GM13977 (cell line): ENCODE data around the gene RAI1.
"Not testable (repeated sequence)": the region's sequence is repeated elsewhere in the genome, so short reads cannot be mapped to it uniquely, and the experiment has no call there.

Source experiments
- DNase-seq: peaks from one replicate; pipeline ENCODE4 v3.0.0; 2012; ENCODE audit warnings: low spot score
- in situ Hi-C: fragments of 300-500 bp; cut with MboI; formaldehyde crosslinking; loops from one replicate; pipeline ENCODE4 v1.12.0; 2022; ENCODE audit warnings: low sequenced_read_pairs, low pct_unique_long_range_greater_than_20kb, mixed read lengths, inconsistent platforms; ENCODE audit not compliant: unreplicated experiment
- TF ChIP-seq, protein P1 (sequence below): IDR thresholded peaks from 2 replicates; pipeline ENCODE4 v1.5.1; 2012; ENCODE audit warnings: mild to moderate bottlenecking, control low read depth; ENCODE audit not compliant: insufficient read depth; ENCODE audit errors: extremely low read depth, missing control alignments

RAI1 gene

DNA sequence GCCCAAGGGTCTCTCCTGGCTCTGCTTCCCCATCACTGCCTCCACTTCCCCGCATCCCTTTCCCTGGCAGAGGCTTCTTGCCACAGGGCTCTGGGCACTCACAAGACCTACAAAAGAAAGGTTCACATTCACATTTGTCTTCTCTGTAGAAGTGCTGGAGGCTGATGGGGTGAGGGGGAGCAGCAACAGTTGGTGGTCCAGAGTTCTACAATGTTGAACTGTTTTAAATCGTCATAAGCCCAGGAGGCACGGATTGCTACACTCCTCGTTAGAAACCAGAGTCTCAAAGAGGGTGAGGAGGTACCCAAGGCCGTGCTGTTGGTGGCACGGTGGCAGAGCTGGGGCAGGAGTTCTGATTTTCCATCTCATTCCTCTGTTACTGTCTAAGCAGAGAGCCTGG lies 5.8 kb upstream of the RAI1 start:
- TF ChIP-seq, protein P1, sequence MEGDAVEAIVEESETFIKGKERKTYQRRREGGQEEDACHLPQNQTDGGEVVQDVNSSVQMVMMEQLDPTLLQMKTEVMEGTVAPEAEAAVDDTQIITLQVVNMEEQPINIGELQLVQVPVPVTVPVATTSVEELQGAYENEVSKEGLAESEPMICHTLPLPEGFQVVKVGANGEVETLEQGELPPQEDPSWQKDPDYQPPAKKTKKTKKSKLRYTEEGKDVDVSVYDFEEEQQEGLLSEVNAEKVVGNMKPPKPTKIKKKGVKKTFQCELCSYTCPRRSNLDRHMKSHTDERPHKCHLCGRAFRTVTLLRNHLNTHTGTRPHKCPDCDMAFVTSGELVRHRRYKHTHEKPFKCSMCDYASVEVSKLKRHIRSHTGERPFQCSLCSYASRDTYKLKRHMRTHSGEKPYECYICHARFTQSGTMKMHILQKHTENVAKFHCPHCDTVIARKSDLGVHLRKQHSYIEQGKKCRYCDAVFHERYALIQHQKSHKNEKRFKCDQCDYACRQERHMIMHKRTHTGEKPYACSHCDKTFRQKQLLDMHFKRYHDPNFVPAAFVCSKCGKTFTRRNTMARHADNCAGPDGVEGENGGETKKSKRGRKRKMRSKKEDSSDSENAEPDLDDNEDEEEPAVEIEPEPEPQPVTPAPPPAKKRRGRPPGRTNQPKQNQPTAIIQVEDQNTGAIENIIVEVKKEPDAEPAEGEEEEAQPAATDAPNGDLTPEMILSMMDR = no peak
- in situ Hi-C loops = loop anchor here (10.0 kb wide), 2 partner anchors 189 to 349 kb away; no protein-coding TSS in a partner anchor
- DNase-seq = no peak

DNA sequence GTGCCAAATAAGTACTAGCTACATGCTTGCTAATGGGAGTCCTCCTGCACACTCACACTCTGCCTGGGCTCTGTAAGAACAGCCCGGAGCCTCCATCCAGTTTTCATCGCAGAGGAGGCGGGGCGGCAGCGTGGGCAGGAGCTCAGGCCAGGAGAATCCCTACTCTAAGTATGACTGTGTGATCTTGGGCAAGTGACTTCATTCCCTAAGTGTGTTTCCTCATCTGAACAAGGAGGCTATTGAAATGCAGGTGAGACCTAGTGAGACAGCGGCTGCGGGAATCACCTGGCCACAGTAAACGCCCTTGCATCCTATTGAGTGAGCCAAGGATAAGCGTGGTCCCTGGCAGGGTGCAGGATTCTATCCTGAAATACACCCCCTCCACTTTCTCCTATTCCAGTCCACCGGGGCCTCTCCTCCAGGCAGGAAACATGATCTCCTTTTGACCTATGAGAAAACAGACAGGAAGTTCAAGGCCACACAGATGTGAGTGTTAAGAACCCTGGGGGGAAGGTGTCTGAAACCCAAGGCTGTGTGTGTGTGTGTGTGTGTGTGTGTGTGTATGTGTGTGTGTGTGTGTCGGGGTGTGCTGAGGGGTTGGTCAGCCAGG lies 5.2 kb upstream of the RAI1 start:
- in situ Hi-C loops = loop anchor here (10.0 kb wide), 2 partner anchors 189 to 349 kb away; no protein-coding TSS in a partner anchor
- no peak for DNase-seq

DNA sequence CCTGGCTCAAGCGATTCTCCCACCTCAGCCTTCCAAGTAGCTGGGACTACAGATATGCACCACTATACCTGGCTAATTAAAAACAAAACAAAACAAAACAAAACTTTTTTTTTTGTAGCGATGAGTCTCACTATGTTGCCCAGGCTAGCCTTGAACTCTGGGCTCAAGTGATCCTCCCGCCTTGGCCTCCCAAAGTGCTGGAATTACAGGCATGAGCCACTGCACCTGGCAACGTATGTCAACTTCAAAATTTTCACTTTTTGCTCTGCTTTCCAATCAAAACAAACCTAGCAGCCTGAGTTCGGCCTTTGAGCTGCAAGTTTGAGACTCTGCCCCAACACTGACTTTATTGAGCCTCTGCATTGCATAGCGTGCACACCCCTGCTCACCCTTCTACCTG lies 4.5 kb upstream of the RAI1 start:
- TF ChIP-seq, protein P1 = no peak
- in situ Hi-C loops = loop anchor here (10.0 kb wide), 2 partner anchors 188 to 348 kb away; no protein-coding TSS in a partner anchor
- no peak for DNase-seq

More for the DNA sequence above, 5.2 kb upstream of the RAI1 start:
- TF ChIP-seq, protein P1 = no peak

DNA sequence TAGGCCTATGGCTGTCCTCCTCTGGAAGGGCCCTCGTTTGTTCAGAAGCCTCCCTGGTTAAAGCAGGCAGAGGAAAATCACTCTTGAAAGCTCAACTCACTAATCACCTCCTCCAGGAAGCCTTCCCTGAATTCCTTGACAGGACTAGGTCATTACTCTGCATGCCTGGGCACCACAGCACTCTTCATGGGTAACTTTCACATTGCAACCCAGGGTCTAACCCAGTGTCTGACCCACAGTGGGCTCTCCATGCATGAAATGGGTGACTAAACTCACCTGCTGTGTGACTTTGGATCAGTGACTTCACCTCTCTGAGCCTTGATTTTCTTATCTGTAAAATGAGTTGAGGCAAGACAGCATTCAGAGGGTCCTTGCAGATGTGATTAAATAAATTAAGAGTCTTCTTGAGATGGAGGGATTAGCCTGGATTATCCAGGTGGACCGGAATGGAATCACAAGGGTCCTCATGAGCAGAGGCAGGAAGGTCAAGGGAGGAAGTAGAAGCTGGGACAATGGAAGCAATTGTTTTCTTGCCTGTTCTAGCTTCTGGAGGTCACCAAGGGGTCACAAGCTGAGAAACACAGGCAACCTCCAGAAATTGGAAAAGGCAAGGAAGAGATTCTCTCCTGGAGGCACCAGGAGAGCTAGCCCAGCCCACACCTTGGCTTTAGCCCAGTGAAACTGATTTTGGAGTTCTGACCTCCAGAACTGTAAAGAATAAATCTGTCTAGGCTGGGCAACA lies 3.8 kb upstream of the RAI1 start:
- no peak for DNase-seq
- in situ Hi-C loops = loop anchor here (10.0 kb wide), 2 partner anchors 187 to 347 kb away; no protein-coding TSS in a partner anchor
- TF ChIP-seq, protein P1 = no peak

DNA sequence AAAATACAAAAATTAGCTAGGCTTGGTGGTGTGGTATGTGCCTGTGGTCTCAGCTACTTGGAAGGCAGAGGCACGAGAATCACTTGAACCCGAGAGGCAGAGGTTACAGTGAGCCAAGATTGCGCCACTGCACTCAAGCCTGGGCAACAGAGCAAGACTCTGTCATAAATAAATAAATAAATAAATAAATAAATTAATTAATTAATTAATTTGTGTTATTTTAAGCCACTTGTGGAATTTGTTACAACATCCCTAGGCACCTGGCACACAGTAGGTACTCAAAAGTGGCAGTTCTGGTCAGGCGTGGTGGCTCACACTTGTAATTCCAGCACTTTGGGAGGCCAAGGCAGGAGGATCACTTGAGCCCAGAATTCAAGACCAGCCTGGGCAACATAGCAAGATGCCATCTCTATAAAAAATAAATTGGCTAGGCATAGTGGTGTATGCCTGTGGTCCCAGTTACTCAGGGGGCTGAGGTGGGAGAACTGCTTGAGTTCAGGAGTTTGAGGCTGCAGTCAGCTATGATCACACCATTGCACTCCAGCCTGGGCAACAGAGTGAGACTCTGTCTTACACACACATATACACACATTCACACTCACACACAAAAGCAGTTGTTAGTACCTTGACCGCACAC lies 3.1 kb upstream of the RAI1 start:
- not testable (repeated sequence) for DNase-seq
- in situ Hi-C loops = loop anchor here (10.0 kb wide), 2 partner anchors 187 to 347 kb away; no protein-coding TSS in a partner anchor

DNA sequence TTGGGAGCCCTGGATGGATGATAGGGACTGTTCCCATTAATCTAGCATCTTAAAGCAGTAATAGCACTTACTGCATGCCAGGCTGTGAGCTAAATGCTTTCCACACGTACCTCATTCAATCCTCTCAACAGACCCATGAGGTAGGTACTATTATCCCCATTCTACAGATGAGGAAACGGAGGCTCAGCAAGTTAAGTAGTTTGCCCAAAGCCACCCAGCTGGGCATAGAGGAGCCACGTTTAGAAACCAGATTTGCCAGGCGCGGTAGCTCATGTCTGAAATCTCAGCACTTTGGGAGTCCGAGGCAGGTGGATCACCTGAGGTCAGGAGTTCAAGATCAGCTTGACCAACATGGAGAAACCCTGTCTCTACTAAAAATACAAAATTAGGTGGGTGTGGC lies 2.0 kb upstream of the RAI1 start:
- TF ChIP-seq, protein P1 = no peak
- in situ Hi-C loops = loop anchor here (10.0 kb wide), 2 partner anchors 186 to 346 kb away; no protein-coding TSS in a partner anchor
- no peak for DNase-seq
